GM12872 (cell line): ENCODE measurements around the gene STUM.

Source experiments
- CTCF ChIP-seq: IDR thresholded peaks from 3 replicates; pipeline ENCODE4 v1.5.1; 2011; ENCODE audit warnings: low read depth, mild to moderate bottlenecking, low read length, moderate library complexity; ENCODE audit not compliant: insufficient read depth

STUM gene

DNA sequence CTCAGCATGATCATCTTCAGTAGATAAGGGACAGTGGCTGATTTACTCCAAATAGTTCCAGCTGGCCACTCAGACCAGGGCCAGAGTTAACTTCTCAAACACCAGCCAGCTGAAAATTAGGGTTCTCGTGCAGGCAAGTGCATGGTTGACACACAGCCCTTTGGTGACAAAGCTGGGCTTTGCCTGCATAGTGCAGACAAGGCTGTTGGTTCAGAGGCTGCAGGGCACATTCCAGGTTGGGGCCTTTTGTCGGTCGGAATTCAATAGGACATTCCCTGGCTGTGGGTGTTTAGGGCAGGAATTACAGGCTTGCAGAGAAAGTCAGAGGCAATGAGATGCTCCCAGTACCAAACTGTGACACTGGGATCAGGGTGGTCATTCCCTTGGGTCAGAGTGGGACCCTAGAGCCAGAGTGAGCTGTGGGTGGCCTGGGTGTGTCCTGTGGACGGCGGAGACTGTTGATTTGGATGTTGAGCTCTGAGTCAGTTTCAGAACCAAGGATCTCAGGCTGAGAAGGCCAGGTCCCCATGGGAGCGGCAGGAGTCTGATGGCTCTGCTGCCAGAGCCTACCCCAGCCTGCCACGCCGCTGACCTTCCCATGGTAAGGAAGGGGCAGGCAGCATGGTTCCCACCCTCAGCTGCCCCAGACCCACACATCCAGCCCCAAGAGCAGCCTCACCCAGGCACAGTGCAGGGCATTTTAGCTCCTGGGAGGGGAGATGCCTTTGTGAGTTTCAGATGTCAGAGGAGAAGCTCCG is 56.2 kb downstream of the STUM start:
- TF ChIP-seq CTCF: no peak

DNA sequence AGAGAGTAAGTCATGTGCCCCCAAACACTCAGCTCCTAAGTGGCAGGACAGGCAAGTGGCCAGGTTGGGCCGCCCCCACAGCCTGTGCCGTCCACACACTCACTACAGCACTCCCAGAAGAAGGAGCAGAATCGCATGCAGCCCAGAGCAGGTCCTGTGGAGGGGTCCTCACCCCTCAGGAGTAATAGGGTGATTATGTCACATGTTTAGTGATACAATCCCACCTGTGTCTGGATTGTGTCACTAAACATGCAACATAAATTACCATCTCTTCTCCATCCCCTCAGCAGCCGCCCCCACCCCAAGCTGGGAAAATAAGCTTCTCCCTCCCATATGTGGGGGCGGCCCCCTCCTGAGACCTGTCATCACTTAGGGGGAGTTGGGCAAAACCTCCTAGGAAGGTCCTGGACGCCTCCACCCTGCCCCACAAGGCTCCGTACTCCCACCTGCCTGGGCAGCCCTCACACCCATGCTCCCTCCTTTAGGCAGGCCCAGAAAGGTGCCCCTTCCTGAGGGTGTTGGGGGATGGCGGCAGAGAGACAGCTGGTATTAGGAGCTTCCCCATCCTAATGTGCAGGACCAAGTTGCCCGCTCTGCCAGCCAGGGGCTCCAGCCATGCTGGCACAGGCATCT is 56.9 kb downstream of the STUM start:
- TF ChIP-seq CTCF: no peak

DNA sequence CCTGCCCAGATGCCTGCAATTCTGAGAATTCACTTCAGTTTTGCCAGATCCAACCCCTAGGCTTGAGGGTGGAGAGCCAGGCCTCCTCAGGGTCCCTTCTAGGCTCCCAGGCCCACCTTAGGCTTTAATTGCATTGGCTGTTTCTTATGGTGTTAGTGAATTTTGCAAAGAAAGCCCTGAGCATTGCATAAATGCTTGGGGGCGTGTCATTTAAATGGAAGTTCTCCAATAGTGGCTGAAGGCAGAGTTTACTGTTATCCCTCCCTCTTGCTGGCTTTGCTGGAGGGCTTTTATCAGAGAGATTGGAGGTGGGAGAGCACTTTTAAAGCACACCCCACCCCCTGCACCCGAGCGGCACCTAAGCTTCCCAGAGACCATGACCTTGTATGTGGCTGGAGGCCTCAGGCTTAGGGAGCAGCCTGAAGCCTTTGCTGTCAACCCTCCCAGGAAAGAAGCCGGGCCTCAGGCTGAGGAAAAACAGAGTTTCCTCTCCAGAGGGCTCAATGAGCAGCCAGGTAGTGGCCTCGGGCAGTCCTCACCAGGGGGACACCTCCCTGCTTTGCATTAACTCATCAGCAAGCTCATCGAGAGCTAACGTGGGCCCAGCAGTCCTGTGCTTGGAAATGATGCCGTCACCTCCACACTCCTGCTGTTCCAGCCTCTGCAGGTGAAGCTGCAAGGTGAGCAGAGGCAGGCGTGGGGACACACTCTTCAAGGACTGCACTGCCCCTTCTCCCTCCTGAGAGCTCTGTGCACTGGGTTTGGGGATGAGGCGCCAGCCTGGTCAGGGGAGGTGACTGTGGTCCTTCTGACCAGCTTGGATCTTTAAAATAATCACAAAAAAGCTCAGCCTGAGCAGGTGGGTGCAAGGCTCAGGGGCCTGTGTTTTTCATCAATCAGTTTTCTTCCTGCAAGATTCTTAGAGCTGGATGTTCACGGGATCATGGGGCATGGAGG is 58.0 kb downstream of the STUM start:
- TF ChIP-seq CTCF: no peak

DNA sequence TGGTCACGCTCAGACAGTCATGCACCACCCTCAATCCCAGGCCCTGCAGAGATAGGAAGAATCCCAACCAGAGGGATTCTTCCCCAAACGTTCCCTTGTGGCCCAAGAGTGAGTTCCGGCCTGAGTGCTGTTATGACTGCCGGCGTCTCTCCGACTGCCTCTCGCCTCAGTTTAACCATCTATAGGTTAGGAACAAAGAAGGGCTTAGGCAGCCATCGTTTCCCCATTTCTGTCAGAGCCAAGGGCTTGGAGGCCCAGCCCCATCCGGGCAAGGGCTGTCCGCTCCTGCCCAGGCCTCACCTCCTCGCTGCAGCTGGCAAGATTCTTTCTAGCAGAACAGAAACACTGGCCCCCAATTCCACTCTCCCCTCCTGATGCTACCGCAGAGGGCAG is 58.7 kb downstream of the STUM start:
- no peak for TF ChIP-seq CTCF

DNA sequence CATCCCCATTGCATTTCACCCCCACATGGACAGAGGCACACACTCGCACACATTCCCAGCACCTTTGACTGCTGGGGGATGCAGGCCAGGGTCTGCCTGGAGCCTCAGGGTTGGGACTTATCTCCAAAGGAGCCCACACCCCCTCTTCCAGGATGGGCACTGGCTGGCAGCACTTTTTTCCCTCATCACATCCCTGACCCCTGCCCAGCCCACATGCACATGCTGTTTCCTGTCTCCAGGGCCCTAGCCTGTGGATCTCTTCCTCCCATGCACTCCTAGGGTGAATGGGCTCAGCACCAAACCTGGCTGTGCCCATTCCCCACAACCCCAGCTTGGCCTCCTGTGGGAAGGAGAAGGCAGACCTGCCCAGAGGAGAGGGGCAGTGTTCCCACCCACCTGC is 59.3 kb downstream of the STUM start:
- TF ChIP-seq CTCF: no peak

GRCh38 chr1:226608699-226609505 is 60.3 kb downstream of the STUM start:
- TF ChIP-seq CTCF: peak; percentile 90
